Measurements from ENCODE around the gene RHBDD1. TPM values are rescaled to one million over a fixed set of nuclear protein-coding genes. Genes with fewer than 3 reads are reported as not detected.

The RHBDD1 gene
- total RNA-seq, 1 donor from 2014 or later: 35.1 TPM

DNA sequence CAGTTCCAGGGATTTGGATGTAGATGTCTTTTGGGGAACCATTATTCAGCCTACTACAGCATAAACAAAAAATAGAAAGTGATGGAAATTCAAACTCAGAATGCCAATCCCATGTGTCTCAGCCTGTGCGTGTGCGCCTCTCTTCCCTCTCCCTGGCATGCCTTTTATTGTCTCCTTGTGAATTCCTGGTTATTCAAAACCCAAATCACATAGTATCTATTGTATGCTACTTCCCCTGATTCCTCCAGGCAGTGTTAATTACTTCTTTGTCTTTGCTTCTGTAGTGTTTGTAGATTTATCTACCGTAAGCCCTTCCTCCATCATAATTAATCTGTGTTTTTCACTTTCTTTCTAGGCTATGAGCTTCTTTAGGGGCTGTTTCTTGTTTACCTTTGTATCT lies 38.9 kb downstream of the RHBDD1 start:
- TF ChIP-seq, protein P1, sequence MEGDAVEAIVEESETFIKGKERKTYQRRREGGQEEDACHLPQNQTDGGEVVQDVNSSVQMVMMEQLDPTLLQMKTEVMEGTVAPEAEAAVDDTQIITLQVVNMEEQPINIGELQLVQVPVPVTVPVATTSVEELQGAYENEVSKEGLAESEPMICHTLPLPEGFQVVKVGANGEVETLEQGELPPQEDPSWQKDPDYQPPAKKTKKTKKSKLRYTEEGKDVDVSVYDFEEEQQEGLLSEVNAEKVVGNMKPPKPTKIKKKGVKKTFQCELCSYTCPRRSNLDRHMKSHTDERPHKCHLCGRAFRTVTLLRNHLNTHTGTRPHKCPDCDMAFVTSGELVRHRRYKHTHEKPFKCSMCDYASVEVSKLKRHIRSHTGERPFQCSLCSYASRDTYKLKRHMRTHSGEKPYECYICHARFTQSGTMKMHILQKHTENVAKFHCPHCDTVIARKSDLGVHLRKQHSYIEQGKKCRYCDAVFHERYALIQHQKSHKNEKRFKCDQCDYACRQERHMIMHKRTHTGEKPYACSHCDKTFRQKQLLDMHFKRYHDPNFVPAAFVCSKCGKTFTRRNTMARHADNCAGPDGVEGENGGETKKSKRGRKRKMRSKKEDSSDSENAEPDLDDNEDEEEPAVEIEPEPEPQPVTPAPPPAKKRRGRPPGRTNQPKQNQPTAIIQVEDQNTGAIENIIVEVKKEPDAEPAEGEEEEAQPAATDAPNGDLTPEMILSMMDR (IDR thresholded peaks at IDR 0.05; ENCODE audit: borderline replicate concordance): no peak
- intact Hi-C loops (cut with micrococcal nuclease): no loop called here
- H3K27me3 ChIP-seq (ENCODE audit: low read depth): no peaks in the 10 kb centered on the region

DNA sequence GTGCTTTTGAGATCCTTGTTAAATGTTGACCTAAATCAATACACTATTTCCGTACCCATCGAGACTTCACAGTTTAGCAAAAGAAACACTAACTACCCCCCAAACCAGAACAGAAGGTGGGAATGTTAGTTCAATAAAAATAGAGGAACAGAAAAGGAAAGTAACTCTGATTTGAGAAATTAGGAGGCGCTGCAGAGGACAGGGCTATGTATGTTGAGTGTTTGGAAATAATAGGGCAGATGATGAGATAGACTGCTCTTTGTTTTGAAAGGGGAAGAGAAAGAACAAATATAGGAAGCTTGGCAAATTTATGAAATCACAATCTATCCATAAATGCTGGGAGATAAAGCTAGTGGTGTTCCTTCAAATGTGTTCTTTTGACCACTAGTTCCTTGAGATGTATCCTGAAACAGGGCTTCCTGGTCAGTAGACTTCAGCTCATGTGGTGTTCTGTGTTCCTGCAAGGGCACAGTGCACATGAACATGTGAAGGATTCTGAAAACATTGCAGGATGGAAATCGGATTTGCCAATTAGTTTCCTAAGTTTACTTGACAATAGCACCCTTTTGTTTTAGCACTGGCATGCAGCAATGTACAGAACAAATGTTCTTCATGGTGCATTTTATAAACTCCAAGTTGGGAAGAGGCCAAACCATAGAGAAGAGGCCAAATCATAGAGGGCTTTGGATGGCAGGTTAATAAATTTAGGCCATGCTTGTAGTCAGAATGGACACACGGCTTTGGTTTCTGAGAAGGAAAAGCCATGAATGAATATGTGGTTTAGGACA lies 39.8 kb downstream of the RHBDD1 start:
- DNase-seq: no peak
- H3K27ac ChIP-seq (replicated peaks): no peak overlapping the region
- intact Hi-C loops (cut with micrococcal nuclease): no loop called here

More for the DNA sequence above, 38.9 kb downstream of the RHBDD1 start:
- no peak overlapping the region for H3K4me3 ChIP-seq
- no peaks in the 10 kb centered on the region for H3K4me1 ChIP-seq
- no peak overlapping the region for H3K27ac ChIP-seq (replicated peaks)
- peaks cover 4% of the 10 kb centered on the region for H3K36me3 ChIP-seq
- H3K9me3 ChIP-seq (replicated peaks): no peaks in the 10 kb centered on the region
- no peak for DNase-seq

DNA sequence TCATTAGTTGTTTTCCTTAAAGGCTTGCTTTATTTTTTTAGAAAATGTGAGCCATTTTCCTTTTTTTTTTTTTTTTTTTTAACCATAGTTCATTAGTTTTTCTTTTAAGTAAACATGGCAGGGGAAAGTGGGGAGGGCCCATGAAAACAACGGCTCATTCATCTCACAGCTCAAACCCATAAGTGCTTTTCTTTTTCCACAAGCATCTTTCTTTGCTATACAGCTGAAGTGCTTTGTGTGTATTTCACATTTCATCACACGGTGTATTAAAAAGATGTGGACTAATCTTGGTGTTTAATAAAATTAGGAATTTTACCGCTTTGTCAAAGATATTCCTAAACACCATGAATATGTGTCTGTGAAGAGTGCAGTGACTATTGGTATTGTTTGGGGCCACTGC lies 41.6 kb downstream of the RHBDD1 start:
- H3K4me3 ChIP-seq: no peak overlapping the region
- TF ChIP-seq, protein P1 (IDR thresholded peaks at IDR 0.05; ENCODE audit: borderline replicate concordance): no peak

More for the DNA sequence above, 39.8 kb downstream of the RHBDD1 start:
- Histone ChIP-seq H3K36me3 (peaks cover 9% of the 10 kb centered on the region), H3K4me1 (no peaks in the 10 kb centered on the region), H3K9me3 (replicated peaks) (no peaks in the 10 kb centered on the region), H3K27me3 (ENCODE audit: low read depth) (no peaks in the 10 kb centered on the region), H3K4me3 (no peak overlapping the region)
- TF ChIP-seq, protein P1 (IDR thresholded peaks at IDR 0.05; ENCODE audit: borderline replicate concordance): no peak

DNA sequence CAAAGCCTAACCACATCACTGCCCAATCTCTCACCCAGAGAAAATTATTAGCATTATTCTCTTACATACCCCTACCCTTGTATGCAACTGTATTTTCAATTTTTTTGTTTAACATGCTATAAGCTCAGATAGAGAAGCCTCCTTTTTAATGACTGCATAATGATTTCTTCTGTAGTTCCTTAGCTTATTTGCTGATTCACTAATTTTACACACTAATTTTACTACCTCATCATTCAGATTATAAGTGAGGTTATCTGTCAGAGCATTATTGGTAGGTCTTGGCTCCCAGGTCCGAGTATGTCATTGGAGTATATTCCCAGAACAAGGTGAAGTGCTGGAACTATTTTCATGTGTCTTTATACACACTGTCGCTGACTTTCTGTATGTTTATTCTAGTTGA lies 45.4 kb downstream of the RHBDD1 start:
- peaks cover 12% of the 10 kb centered on the region for H3K36me3 ChIP-seq
- no peak for DNase-seq
- TF ChIP-seq, protein P1 (IDR thresholded peaks at IDR 0.05; ENCODE audit: borderline replicate concordance): no peak
- H3K9me3 ChIP-seq (replicated peaks): no peaks in the 10 kb centered on the region
- H3K4me3 ChIP-seq: no peak overlapping the region
- H3K27ac ChIP-seq (replicated peaks): no peak overlapping the region
- no peaks in the 10 kb centered on the region for H3K4me1 ChIP-seq
- intact Hi-C loops (cut with micrococcal nuclease): no loop called here
- no peaks in the 10 kb centered on the region for H3K27me3 ChIP-seq (ENCODE audit: low read depth)

More for the DNA sequence above, 41.6 kb downstream of the RHBDD1 start:
- intact Hi-C loops (cut with micrococcal nuclease): no loop called here
- Histone ChIP-seq H3K9me3 (replicated peaks) (no peaks in the 10 kb centered on the region), H3K27ac (replicated peaks) (no peak overlapping the region), H3K4me1 (no peaks in the 10 kb centered on the region), H3K27me3 (ENCODE audit: low read depth) (no peaks in the 10 kb centered on the region), H3K36me3 (peaks cover 16% of the 10 kb centered on the region)
- no peak for DNase-seq

DNA sequence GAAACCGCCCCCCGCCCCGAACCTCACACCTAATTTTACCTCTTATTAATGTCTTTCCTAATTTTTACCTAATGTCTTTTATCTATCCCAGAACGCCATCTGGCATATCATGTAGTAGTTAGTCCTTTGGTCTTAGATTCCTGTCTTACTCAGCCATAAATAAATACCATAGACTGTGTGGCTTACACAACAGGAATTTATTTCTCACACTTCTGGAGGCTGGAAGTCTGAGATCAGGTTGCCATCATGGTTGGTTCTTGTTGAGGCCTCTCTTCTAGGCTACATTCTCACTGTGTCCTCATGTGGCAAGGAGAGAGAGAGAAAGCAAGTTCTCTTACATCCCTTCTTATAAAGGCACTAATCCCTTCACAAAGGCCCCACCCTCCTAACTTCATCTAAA lies 46.8 kb downstream of the RHBDD1 start:
- H3K9me3 ChIP-seq (replicated peaks): no peaks in the 10 kb centered on the region
- TF ChIP-seq, protein P1 (IDR thresholded peaks at IDR 0.05; ENCODE audit: borderline replicate concordance): no peak
- intact Hi-C loops (cut with micrococcal nuclease): no loop called here

More for the DNA sequence above, 46.8 kb downstream of the RHBDD1 start:
- Histone ChIP-seq H3K4me3 (no peak overlapping the region), H3K4me1 (no peaks in the 10 kb centered on the region), H3K27me3 (ENCODE audit: low read depth) (no peaks in the 10 kb centered on the region), H3K36me3 (peaks cover 12% of the 10 kb centered on the region), H3K27ac (replicated peaks) (no peak overlapping the region)
- no peak for DNase-seq
